Keratinocyte (primary cell): ENCODE measurements around the gene EGFR.

ENCODE experiments used
- EZH2 ChIP-seq: IDR thresholded peaks from one replicate; pipeline ENCODE4 v1.6.1; 2012; ENCODE audit warnings: inconsistent platforms, mild to moderate bottlenecking, low read length, moderate library complexity
- TF ChIP-seq, protein P1 (sequence below), 3 experiments: IDR thresholded peaks in 1 of 3; conservative IDR thresholded peaks in 1 of 3; optimal IDR thresholded peaks in 1 of 3; 2 replicates in 2 of 3; 3 replicates in 1 of 3; pipeline versions ENCODE3 to v1.5.1; 2011; ENCODE audit warnings: low read length in 3 of 3, mild to moderate bottlenecking in 3 of 3, moderate library complexity in 2 of 3, control low read depth in 1 of 3, inconsistent platforms in 1 of 3; ENCODE audit not compliant: insufficient read depth in 2 of 3; ENCODE audit errors: extremely low read depth in 1 of 3

DNA sequence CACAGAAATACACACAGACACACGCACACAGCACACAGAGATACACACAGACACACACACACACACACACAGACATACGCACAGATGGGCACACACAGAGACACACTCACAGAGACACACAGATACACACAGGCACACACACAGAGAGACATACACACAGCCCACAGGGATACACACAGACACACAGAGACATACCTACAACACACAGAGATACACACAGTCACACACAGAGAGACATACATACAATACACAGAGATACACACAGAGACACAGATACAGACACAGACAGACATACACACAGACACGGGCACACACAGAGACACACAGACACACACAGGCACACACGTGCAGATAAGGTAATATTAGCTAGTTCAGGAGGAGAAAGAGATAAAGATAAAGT is 76.9 kb downstream of the EGFR start:
- TF ChIP-seq, protein P1, sequence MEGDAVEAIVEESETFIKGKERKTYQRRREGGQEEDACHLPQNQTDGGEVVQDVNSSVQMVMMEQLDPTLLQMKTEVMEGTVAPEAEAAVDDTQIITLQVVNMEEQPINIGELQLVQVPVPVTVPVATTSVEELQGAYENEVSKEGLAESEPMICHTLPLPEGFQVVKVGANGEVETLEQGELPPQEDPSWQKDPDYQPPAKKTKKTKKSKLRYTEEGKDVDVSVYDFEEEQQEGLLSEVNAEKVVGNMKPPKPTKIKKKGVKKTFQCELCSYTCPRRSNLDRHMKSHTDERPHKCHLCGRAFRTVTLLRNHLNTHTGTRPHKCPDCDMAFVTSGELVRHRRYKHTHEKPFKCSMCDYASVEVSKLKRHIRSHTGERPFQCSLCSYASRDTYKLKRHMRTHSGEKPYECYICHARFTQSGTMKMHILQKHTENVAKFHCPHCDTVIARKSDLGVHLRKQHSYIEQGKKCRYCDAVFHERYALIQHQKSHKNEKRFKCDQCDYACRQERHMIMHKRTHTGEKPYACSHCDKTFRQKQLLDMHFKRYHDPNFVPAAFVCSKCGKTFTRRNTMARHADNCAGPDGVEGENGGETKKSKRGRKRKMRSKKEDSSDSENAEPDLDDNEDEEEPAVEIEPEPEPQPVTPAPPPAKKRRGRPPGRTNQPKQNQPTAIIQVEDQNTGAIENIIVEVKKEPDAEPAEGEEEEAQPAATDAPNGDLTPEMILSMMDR (optimal IDR thresholded peaks at IDR 0.05 in 1 of 3, IDR thresholded peaks at IDR 0.05 in 1 of 3, conservative IDR thresholded peaks at IDR 0.05 in 1 of 3; ENCODE audit: extremely low read depth in 1 of 3, insufficient read depth in 2 of 3, low read length in 3 of 3), result no peak
- TF ChIP-seq EZH2, result no peak
